Measurements from ENCODE around the gene PIGU.

DNA sequence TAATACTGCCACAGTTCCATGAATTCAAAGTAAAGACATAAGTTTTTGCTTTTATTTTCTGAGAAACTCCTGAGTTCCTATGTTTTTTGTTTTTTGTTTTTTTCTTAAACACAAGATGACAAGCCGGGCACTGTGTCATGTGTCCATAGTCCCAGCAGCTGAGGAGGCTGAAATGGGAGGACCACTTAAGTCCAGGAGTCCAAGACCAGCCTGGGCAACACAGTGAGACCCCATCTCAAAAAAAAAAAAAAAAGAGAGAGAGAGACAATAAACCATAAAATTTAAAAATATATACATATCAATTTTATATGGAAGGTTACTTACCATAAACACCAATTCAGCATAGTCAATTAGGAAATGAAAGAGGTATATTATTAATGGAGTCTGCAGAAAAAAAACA, 31.9 kb downstream of the PIGU start:
- TF ChIP-seq, protein P1, sequence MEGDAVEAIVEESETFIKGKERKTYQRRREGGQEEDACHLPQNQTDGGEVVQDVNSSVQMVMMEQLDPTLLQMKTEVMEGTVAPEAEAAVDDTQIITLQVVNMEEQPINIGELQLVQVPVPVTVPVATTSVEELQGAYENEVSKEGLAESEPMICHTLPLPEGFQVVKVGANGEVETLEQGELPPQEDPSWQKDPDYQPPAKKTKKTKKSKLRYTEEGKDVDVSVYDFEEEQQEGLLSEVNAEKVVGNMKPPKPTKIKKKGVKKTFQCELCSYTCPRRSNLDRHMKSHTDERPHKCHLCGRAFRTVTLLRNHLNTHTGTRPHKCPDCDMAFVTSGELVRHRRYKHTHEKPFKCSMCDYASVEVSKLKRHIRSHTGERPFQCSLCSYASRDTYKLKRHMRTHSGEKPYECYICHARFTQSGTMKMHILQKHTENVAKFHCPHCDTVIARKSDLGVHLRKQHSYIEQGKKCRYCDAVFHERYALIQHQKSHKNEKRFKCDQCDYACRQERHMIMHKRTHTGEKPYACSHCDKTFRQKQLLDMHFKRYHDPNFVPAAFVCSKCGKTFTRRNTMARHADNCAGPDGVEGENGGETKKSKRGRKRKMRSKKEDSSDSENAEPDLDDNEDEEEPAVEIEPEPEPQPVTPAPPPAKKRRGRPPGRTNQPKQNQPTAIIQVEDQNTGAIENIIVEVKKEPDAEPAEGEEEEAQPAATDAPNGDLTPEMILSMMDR (IDR thresholded peaks at IDR 0.05; ENCODE audit: extremely low read depth in 1 of 2, insufficient read depth in 1 of 2, low read depth in 1 of 2, low read length in 2 of 2): no peak
- TF ChIP-seq MYC (IDR thresholded peaks at IDR 0.05; ENCODE audit: low read depth, low read length) (no peak), POLR2AphosphoS5 (IDR thresholded peaks at IDR 0.05; ENCODE audit: insufficient read depth, low read depth, low read length) (no peak), POLR2A (IDR thresholded peaks at IDR 0.05; ENCODE audit: low read depth, low read length) (no peak), EZH2 (IDR thresholded peaks at IDR 0.05; ENCODE audit: borderline replicate concordance, low read depth, low read length, severe bottlenecking) (no peak), FOS (IDR thresholded peaks at IDR 0.05; ENCODE audit: borderline replicate concordance, insufficient read depth, low read length) (no peak)
- TF ChIP-seq, protein P2, sequence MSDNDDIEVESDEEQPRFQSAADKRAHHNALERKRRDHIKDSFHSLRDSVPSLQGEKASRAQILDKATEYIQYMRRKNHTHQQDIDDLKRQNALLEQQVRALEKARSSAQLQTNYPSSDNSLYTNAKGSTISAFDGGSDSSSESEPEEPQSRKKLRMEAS (IDR thresholded peaks at IDR 0.05; ENCODE audit: insufficient read depth, insufficient read length): no peak

All from endothelial cell of umbilical vein (primary cell).